PC-3 (cell line): Measurements from ENCODE around the gene MAB21L2.

Experiments used
- EZH2 ChIP-seq: fragments of 300-600 bp; sonication (generic); IDR thresholded peaks from one replicate; pipeline ENCODE4 v1.6.1; 2017; ENCODE audit warnings: antibody characterized with exemption, mild to moderate bottlenecking, low read length; ENCODE audit not compliant: unreplicated experiment
- EZH2phosphoT487 ChIP-seq: fragments of 300-600 bp; sonication (generic); IDR thresholded peaks from 2 replicates; pipeline ENCODE4 v1.6.1; 2018; ENCODE audit warnings: mild to moderate bottlenecking, antibody characterized with exemption, low read length, borderline replicate concordance
- TF ChIP-seq, protein P1 (sequence below): fragments of 300-600 bp; sonication (generic); conservative IDR thresholded peaks from 2 replicates; pipeline ENCODE4 v1.5.1; 2017; ENCODE audit warnings: antibody characterized with exemption, low read depth, mild to moderate bottlenecking, low read length

DNA sequence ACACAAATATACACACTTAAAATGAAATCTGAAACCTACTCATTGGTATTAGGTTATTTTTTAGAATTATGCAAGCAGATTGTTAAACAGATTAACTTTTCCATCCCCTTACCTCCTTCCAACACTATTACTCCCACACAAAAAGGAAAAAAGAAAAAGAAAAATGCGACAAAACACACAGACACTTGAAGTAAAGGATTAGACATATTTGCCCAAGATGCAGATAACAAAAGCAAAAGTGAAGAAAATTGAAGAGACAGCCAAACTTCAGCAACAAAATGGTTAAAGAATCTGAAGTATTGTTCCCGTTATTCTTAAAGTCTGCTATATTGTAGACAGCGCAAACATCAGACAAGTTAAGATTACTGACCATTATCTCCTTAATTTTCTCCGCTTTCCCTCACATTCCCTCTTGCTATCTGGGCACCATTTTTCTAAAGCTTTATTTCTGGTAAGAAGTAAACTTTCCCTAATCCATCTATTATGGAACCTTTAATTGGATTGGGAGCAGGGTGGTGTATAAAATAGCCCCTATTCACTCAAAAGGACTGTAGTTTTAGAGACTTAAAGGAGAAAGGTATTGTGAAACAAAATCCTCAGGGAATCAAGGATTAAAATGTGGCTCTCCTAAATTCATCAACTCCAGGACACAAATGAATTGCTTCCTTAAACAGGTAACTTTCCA, 34.7 kb upstream of the MAB21L2 start:
- TF ChIP-seq, protein P1, sequence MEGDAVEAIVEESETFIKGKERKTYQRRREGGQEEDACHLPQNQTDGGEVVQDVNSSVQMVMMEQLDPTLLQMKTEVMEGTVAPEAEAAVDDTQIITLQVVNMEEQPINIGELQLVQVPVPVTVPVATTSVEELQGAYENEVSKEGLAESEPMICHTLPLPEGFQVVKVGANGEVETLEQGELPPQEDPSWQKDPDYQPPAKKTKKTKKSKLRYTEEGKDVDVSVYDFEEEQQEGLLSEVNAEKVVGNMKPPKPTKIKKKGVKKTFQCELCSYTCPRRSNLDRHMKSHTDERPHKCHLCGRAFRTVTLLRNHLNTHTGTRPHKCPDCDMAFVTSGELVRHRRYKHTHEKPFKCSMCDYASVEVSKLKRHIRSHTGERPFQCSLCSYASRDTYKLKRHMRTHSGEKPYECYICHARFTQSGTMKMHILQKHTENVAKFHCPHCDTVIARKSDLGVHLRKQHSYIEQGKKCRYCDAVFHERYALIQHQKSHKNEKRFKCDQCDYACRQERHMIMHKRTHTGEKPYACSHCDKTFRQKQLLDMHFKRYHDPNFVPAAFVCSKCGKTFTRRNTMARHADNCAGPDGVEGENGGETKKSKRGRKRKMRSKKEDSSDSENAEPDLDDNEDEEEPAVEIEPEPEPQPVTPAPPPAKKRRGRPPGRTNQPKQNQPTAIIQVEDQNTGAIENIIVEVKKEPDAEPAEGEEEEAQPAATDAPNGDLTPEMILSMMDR, result no peak
- TF ChIP-seq EZH2 (no peak), EZH2phosphoT487 (no peak)
